Epithelial cell of proximal tubule (primary cell): Measurements from ENCODE around the gene AZGP1. TPM values are rescaled to one million over a fixed set of nuclear protein-coding genes. Genes with fewer than 3 reads are reported as not detected.
"Not testable (repeated sequence)": the region's sequence is repeated elsewhere in the genome, so short reads cannot be mapped to it uniquely, and the experiment has no call there.

ENCODE experiments used
- DNase-seq: peaks from one replicate; pipeline ENCODE4 v3.0.0-alpha.2; 2011; ENCODE audit warnings: low read depth
- H3K4me3 ChIP-seq: 2 replicates; pipeline ENCODE4 v1.5.1; 2011; ENCODE audit warnings: low read depth, mild to moderate bottlenecking, low read length
- CTCF ChIP-seq: conservative IDR thresholded peaks from 2 replicates; pipeline ENCODE4 v1.5.1; 2012; ENCODE audit warnings: low read depth, mild to moderate bottlenecking, low read length
- total RNA-seq: library from RNA; depleted of rRNA; stranded (reverse); fragments of >200 nt; gene quantifications from 2 replicates; pipeline ENCODE4 v1.2.3, GENCODE V29; 2015

AZGP1 gene
- total RNA-seq, 1 donor from 2014 or later = not detected

GRCh38 chr7:100017875-100018274 is 42.0 kb upstream of the AZGP1 start:
- no peak for TF ChIP-seq CTCF
- no peak overlapping the region for H3K4me3 ChIP-seq
- DNase-seq = no peak

GRCh38 chr7:100017300-100017699 is 41.5 kb upstream of the AZGP1 start:
- no peak for TF ChIP-seq CTCF
- DNase-seq = no peak
- H3K4me3 ChIP-seq = peak overlapping the region; percentile 8

GRCh38 chr7:100016215-100016901 is 40.5 kb upstream of the AZGP1 start:
- DNase-seq = no peak
- peak; percentile 11 for TF ChIP-seq CTCF
- peak overlapping the region; percentile 91 for H3K4me3 ChIP-seq

GRCh38 chr7:100015232-100016214 is 39.7 kb upstream of the AZGP1 start, which contains the start of gene ZKSCAN1:
Gene ZKSCAN1 (plus strand): TSS chr7:100015596. CDS start chr7:100023507, 7,911 bp downstream.
- DNase-seq = peak; percentile 49
- H3K4me3 ChIP-seq = peak within 1 kb of the TSS; percentile 91
- no peak for TF ChIP-seq CTCF

- TF ChIP-seq CTCF = no peak
- no peak for DNase-seq
- no peak overlapping the region for H3K4me3 ChIP-seq
Measured at GRCh38 chr7:100013328-100013676, 37.5 kb upstream of the AZGP1 start.

- H3K4me3 ChIP-seq, DNase-seq: not testable (repeated sequence)
Measured at GRCh38 chr7:100012385-100013327, 36.8 kb upstream of the AZGP1 start.
